ENCODE measurements around the gene ZNF415. TPM values are rescaled to one million over a fixed set of nuclear protein-coding genes. Genes with fewer than 3 reads are reported as not detected.
"Not testable (repeated sequence)": the region's sequence is repeated elsewhere in the genome, so short reads cannot be mapped to it uniquely, and the experiment has no call there.

The ZNF415 gene
- polyA plus RNA-seq (ENCODE audit: insufficient read length), result 27.3 TPM
- long read RNA-seq, donor 1, partial matches to known transcripts, result 0 of 6 reads
- long read RNA-seq, donor 1, other reads (novel, unspliced or antisense), result 0 of 6 reads
- long read RNA-seq, donor 2, partial matches to known transcripts, result 0 of 8 reads
- long read RNA-seq, donor 2, other reads (novel, unspliced or antisense), result 0 of 8 reads
- long read RNA-seq, donor 3, partial matches to known transcripts, result 0 of 2 reads
- long read RNA-seq, donor 3, other reads (novel, unspliced or antisense), result 0 of 2 reads
- long read RNA-seq, donor 4, partial matches to known transcripts, result 0 of 2 reads
- long read RNA-seq, donor 4, other reads (novel, unspliced or antisense), result 0 of 2 reads
- long read RNA-seq, donor 5, partial matches to known transcripts, result 0 of 4 reads
- long read RNA-seq, donor 5, other reads (novel, unspliced or antisense), result 0 of 4 reads
- long read RNA-seq, donor 6, partial matches to known transcripts, result 0 of 5 reads
- long read RNA-seq, donor 6, other reads (novel, unspliced or antisense), result 0 of 5 reads
- long read RNA-seq, donor 7, partial matches to known transcripts, result 0 of 5 reads
- long read RNA-seq, donor 7, other reads (novel, unspliced or antisense), result 0 of 5 reads
- long read RNA-seq, donor 8, result 0 reads

GRCh38 chr19:53132141-53132991 lies at the start of gene ZNF415:
Gene ZNF415, minus strand, starts transcription at chr19:53132910. Its CDS starts 10,234 bp downstream, at chr19:53122676.
- peak; percentile 90 for DNase-seq

DNA sequence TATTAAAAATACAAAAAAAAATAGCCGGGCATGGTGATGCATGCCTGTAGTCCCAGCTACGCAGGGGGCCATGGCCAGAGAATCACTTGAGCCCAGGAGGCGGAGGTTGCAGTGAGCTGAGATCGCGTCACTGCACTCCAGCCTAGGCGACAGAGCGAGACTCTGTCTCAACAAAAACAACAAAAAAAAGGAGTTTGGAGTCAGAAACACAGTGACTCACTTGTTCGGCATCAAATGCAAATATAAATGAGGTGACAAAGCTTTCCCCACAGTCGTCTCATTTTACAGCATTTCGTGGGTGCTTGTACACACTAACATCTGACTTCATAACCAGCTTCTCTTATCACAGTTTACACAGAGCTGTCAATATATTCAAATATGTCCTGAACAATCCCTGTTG lies 49.5 kb upstream of the ZNF415 start:
- DNase-seq, result no peak

GRCh38 chr19:53177986-53178385 lies 45.3 kb upstream of the ZNF415 start:
- no peak for DNase-seq

- no peak for DNase-seq
Measured at GRCh38 chr19:53172889-53173288, 40.2 kb upstream of the ZNF415 start.

GRCh38 chr19:53165691-53166091 lies 33.0 kb upstream of the ZNF415 start:
- DNase-seq, result no peak

DNA sequence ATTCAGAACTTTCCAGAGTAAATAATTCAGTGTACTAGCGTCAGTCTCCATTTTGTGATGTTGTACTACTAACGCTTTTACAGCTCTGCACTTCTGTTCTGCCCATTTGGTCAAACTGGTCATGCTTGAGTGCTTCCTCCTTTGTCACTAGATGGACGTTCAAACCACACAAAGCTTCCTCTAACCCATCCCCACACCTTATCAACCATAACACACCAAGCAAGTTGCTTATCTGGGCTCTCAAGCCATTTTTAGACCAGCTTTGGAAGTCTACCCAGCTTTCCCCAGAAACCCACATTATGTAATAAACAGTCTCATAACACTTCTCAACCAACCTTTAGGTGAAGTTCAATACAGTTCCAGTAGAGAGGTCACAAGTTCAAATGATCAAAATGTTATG lies 28.4 kb upstream of the ZNF415 start:
- no peak for DNase-seq

DNA sequence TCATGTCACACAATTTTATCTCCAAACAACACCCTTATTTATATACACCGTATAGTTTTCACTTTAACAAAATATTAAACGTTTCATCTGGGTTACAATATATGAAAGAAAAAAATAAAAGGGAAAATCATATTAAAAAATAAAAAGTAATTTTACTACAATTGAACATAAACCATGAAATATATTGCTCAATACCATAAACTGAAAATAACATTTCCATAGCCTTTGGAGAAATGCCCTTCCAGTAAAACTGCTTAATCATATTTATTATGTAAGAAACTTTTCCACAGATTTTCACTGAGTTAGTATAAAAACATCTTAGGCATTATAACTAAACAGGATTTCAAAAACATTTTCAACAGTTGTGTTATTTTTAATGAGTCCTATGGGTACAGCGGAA lies 27.6 kb upstream of the ZNF415 start:
- no peak for DNase-seq

- peak; percentile 24 for DNase-seq
Measured at GRCh38 chr19:53158119-53158656, 25.5 kb upstream of the ZNF415 start.

GRCh38 chr19:53157626-53158025 lies 24.9 kb upstream of the ZNF415 start:
- peak; percentile 7 for DNase-seq

- DNase-seq, result no peak
Measured at GRCh38 chr19:53156850-53157249, 24.1 kb upstream of the ZNF415 start.

- DNase-seq, result no peak
Measured at GRCh38 chr19:53147645-53148044, 14.9 kb upstream of the ZNF415 start.

- DNase-seq, result no peak
Measured at GRCh38 chr19:53140351-53140750, 7.6 kb upstream of the ZNF415 start.

- DNase-seq, result no peak
Measured at GRCh38 chr19:53136432-53136831, 3.7 kb upstream of the ZNF415 start.

- DNase-seq, result no peak
Measured at GRCh38 chr19:53131727-53132126, 983 bp downstream of the ZNF415 start.

- DNase-seq, result no peak
Measured at GRCh38 chr19:53131085-53131590, 1.6 kb downstream of the ZNF415 start.

DNA sequence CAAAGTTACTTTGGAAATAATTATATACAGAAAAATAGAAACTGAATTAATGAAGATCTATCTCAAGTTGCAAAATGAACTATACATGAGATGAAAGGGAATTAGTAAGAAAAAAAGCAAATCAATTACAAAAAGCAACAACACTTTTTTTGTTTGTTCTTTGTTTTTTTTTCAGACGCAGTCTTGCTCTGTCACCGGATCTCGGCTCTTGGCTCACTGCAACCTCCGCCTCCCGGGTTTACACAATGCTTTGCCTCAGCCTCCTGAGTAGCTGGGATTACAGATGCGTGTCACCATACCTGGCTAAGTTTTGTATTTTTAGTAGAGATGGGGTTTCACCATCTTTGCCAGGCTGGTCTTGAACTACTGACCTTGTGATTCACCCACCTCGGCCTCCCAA lies 2.2 kb downstream of the ZNF415 start:
- DNase-seq, result no peak

DNA sequence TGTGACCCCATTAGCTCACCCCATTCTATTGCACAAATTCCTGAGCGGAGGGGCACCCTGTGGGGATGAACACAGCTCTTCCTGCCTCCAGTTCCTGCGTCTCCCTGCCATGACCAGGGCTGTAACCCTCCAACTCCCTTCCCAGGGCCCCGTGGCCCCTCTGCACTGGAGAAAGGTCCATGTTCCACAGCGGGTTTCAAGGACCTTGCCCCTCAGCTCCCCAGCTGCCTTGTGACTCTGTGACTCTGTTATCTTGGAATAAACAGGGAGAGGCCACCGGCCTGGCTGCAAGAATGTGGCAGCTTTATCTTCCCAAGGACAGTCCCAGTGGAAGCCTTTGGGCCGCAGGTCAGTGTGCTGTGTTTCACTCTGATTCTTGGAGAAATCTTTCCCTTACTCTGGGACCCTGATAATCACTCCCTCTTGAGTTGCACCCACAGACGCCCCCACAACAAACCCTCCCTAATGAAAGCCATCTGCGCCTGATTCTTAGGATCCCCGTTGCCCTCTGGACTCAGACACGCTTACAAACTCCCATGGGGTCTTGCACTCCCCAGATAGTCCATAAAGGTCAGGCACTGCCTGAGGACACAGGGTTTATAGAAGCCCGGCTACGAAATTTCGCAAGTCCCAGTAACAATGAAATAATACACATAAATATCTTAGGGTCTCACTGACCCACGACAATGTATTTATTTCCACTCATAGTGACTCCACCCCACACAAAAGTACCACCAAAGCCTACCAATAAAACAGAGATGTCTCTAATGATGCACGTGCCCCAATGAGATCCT lies 5.8 kb downstream of the ZNF415 start:
- not testable (repeated sequence) for DNase-seq

GRCh38 chr19:53123400-53123799 lies 9.3 kb downstream of the ZNF415 start:
- DNase-seq, result no peak

DNA sequence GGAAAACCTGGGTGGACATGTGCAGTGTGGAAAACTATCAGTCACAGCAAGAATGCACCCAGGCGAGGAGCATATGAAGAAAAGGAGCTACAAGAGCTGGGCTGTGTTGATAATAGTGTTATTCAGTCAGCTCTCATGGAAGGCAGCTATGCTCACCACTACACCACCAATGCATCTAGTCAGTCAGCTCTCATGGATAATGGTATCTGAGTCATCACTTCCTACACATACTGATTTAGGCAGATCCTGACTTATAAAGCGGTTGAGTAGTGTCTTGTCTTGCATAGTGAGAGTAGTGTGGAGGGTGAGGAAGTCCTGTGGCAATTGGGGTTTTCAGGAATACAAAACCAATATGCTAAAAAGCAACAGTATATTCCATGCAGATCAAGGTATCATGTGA lies 20.4 kb downstream of the ZNF415 start:
- DNase-seq, result no peak

DNA sequence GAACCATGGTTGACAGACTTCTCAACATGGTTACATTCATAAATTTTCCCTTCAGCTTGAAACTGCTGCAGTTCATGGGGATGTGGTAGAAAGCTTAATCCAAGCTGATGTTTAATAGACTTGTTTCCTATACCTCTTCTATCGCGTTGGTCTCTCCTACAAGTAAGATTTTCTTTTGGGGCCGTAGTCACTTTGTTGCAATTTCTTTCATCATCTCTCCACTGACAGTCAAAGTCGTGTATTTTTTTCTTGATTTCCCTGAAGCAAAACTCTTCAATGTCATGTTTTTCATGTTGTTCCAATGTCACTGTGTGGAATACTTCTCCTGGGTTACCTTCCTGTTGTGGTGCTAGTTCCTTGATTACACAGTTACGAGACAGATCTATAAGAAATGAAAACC lies 23.2 kb downstream of the ZNF415 start:
- DNase-seq, result no peak

Measured in left kidney (tissue), 8 donors.